Mucosa of stomach (tissue), 1 donor: ENCODE measurements around the gene DPY30.

Source experiments
- H3K27me3 ChIP-seq: one replicate; pipeline ENCODE4 v1.7.0; 2013; ENCODE audit warnings: mild to moderate bottlenecking, low read length; ENCODE audit not compliant: control insufficient read depth, insufficient read depth
- H3K36me3 ChIP-seq: one replicate; pipeline ENCODE4 v1.7.0; 2013; ENCODE audit warnings: low read length; ENCODE audit not compliant: control insufficient read depth, insufficient read depth
- H3K4me1 ChIP-seq: one replicate; pipeline ENCODE4 v1.7.0; 2013; ENCODE audit warnings: mild to moderate bottlenecking, low read length; ENCODE audit not compliant: control insufficient read depth, insufficient read depth
- H3K4me3 ChIP-seq: one replicate; pipeline ENCODE4 v1.7.0; 2013; ENCODE audit warnings: low read length
- H3K9ac ChIP-seq: one replicate; pipeline ENCODE4 v1.7.0; 2013; ENCODE audit warnings: mild to moderate bottlenecking, low read length, moderate library complexity
- H3K9me3 ChIP-seq: one replicate; pipeline ENCODE4 v1.7.0; 2013; ENCODE audit warnings: mild to moderate bottlenecking, low read length, moderate library complexity; ENCODE audit not compliant: control insufficient read depth
- donor health status: Pancreatic carcinoma.

The DPY30 gene

GRCh38 chr2:31983762-31984467 is 55.7 kb downstream of the DPY30 start:
- no peak overlapping the region for H3K4me3 ChIP-seq
- no peaks in the 10 kb centered on the region for H3K9me3 ChIP-seq
- H3K36me3 ChIP-seq: no peaks in the 10 kb centered on the region
- H3K4me1 ChIP-seq: no peaks in the 10 kb centered on the region
- H3K27me3 ChIP-seq: no peaks in the 10 kb centered on the region
- no peak overlapping the region for H3K9ac ChIP-seq

GRCh38 chr2:31980674-31981356 is 58.8 kb downstream of the DPY30 start:
- H3K4me1 ChIP-seq: no peaks in the 10 kb centered on the region
- no peak overlapping the region for H3K9ac ChIP-seq
- H3K36me3 ChIP-seq: no peaks in the 10 kb centered on the region
- no peaks in the 10 kb centered on the region for H3K27me3 ChIP-seq
- no peaks in the 10 kb centered on the region for H3K9me3 ChIP-seq
- no peak overlapping the region for H3K4me3 ChIP-seq

DNA sequence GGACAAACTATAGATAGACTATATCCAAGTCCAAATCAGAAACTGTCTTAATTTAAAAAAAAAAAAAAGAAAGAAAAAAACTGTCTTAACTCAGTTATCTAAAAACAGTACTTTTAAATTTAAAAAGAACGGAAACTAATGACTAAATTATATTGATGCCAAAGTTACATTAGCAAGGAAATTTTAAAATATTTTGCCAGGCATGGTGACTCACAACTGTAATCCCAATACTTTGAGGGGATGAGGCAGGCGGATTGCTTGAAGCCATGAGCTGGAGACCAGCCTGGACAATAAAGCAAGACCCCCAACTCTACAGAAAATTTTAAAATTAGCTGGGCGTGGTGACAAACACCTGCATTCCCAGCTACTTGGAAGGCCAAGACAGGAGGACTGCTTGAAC is 59.6 kb downstream of the DPY30 start:
- no peaks in the 10 kb centered on the region for H3K9me3 ChIP-seq
- H3K9ac ChIP-seq: no peak overlapping the region
- no peak overlapping the region for H3K4me3 ChIP-seq
- no peaks in the 10 kb centered on the region for H3K27me3 ChIP-seq
- no peaks in the 10 kb centered on the region for H3K4me1 ChIP-seq
- no peaks in the 10 kb centered on the region for H3K36me3 ChIP-seq

DNA sequence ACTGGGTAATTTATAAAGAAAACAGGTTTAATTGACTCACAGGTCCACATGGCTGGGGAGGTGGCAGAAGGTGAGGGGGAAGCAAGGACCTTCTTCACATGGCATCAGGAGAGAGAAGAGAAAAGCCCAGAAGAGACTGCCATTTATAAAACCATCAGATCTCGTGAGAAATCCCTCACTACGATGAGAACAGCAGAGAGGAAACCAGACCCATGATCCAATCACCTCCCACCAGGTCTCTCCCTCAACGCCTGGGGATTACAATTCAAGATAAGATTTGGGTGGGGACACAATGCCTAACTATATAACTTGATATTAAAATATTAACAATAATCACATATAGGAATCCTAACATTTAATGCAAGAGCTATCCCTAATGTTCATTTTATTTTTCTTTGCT is 60.6 kb downstream of the DPY30 start:
- Histone ChIP-seq H3K9me3 (no peaks in the 10 kb centered on the region), H3K4me3 (no peak overlapping the region), H3K27me3 (no peaks in the 10 kb centered on the region), H3K9ac (no peak overlapping the region), H3K4me1 (no peaks in the 10 kb centered on the region), H3K36me3 (no peaks in the 10 kb centered on the region)

DNA sequence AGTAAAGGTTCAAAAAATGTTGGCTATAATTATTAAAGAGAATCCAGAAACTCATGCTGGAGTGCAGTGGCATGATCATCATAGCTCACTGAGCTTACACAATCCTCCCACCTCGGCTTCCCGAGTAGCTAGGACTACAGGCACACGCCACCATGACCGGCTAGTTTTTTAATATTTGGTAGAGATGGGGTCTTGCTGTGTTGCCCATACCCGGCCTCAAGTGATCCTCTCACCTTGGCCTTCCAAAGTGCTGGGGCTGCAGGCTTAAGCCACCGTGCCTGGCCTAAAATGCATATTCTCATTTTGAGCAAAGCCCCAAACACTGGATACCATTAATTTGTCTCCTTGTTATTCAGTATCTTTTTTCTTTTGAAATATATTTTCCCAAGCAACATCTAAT is 61.2 kb downstream of the DPY30 start:
- no peaks in the 10 kb centered on the region for H3K27me3 ChIP-seq
- H3K4me3 ChIP-seq: no peak overlapping the region

More for the DNA sequence above, 61.2 kb downstream of the DPY30 start:
- H3K36me3 ChIP-seq: no peaks in the 10 kb centered on the region
- H3K9ac ChIP-seq: no peak overlapping the region
- H3K4me1 ChIP-seq: no peaks in the 10 kb centered on the region
- no peaks in the 10 kb centered on the region for H3K9me3 ChIP-seq
